ENCODE measurements around the gene BCAT1.

Gene BCAT1

GRCh38 chr12:24890048-24890803, 58.7 kb downstream of the BCAT1 start:
- Histone ChIP-seq H2BK12ac (ENCODE audit: low read length in 2 of 2) (no peak overlapping the region), H2BK120ac (ENCODE audit: low read depth, low read length) (no peak overlapping the region), H2AFZ (ENCODE audit: low read depth, low read length) (no peak overlapping the region), H4K8ac (ENCODE audit: low read length) (no peak overlapping the region), H4K91ac (ENCODE audit: low read length) (no peak overlapping the region), H2BK5ac (ENCODE audit: low read depth, low read length, poor library complexity, severe bottlenecking) (no peak overlapping the region), H3K9ac (ENCODE audit: low read length) (no peak overlapping the region), H3K79me1 (replicated peaks; ENCODE audit: low read length, poor library complexity, severe bottlenecking) (peaks cover 30% of the 10 kb centered on the region), H3K27ac (ENCODE audit: low read length, poor library complexity, severe bottlenecking) (no peak overlapping the region), H2BK15ac (ENCODE audit: low read depth, poor library complexity, severe bottlenecking) (no peak overlapping the region), H3K4me1 (ENCODE audit: control insufficient read depth, insufficient read depth, low read depth, low read length) (no peaks in the 10 kb centered on the region), H3K9me3 (ENCODE audit: control insufficient read depth, low read length) (no peaks in the 10 kb centered on the region), H3K14ac (ENCODE audit: low read length in 2 of 2) (no peak overlapping the region), H3K18ac (ENCODE audit: low read depth in 1 of 2, low read length in 2 of 2) (no peak overlapping the region), H3K4ac (ENCODE audit: low read depth in 1 of 2, low read length in 2 of 2) (no peak overlapping the region), H3K27me3 (ENCODE audit: control insufficient read depth in 1 of 2, insufficient read depth in 1 of 2, low read length in 2 of 2) (no peaks in the 10 kb centered on the region), H2AK5ac (ENCODE audit: low read length, severe bottlenecking) (no peak overlapping the region), H3K4me3 (ENCODE audit: insufficient read depth in 1 of 2, low read depth in 1 of 2, low read length in 2 of 2) (no peak overlapping the region), H3K4me2 (ENCODE audit: low read length, poor library complexity, severe bottlenecking) (no peak overlapping the region), H3K23ac (ENCODE audit: low read length in 2 of 2) (no peak overlapping the region), H3K36me3 (ENCODE audit: control insufficient read depth in 1 of 2, insufficient read depth in 2 of 2, low read depth in 1 of 2, low read length in 2 of 2) (peaks cover 4 to 16% of the 10 kb centered on the region in 2 experiments)
- WGBS: 97% methylated on average over 7 of the region's 7 CpGs
- no peak for DNase-seq

- Histone ChIP-seq H3K14ac (ENCODE audit: low read length in 2 of 2) (no peak overlapping the region), H3K4me1 (ENCODE audit: control insufficient read depth, insufficient read depth, low read depth, low read length) (no peaks in the 10 kb centered on the region), H3K36me3 (ENCODE audit: control insufficient read depth in 1 of 2, insufficient read depth in 2 of 2, low read depth in 1 of 2, low read length in 2 of 2) (peaks cover 4 to 16% of the 10 kb centered on the region in 2 experiments), H3K9ac (ENCODE audit: low read length) (no peak overlapping the region), H3K27ac (ENCODE audit: low read length, poor library complexity, severe bottlenecking) (no peak overlapping the region), H3K9me3 (ENCODE audit: control insufficient read depth, low read length) (no peaks in the 10 kb centered on the region), H2BK120ac (ENCODE audit: low read depth, low read length) (no peak overlapping the region), H2BK15ac (ENCODE audit: low read depth, poor library complexity, severe bottlenecking) (no peak overlapping the region), H3K27me3 (ENCODE audit: control insufficient read depth in 1 of 2, insufficient read depth in 1 of 2, low read length in 2 of 2) (no peaks in the 10 kb centered on the region), H2BK12ac (ENCODE audit: low read length in 2 of 2) (no peak overlapping the region), H4K8ac (ENCODE audit: low read length) (peak overlapping the region; percentile 4), H3K4me2 (ENCODE audit: low read length, poor library complexity, severe bottlenecking) (no peak overlapping the region), H3K23ac (ENCODE audit: low read length in 2 of 2) (no peak overlapping the region), H3K4ac (ENCODE audit: low read depth in 1 of 2, low read length in 2 of 2) (no peak overlapping the region), H2AFZ (ENCODE audit: low read depth, low read length) (no peak overlapping the region), H3K79me1 (replicated peaks; ENCODE audit: low read length, poor library complexity, severe bottlenecking) (peaks cover 28% of the 10 kb centered on the region), H2BK5ac (ENCODE audit: low read depth, low read length, poor library complexity, severe bottlenecking) (no peak overlapping the region), H3K18ac (ENCODE audit: low read depth in 1 of 2, low read length in 2 of 2) (no peak overlapping the region), H3K4me3 (ENCODE audit: insufficient read depth in 1 of 2, low read depth in 1 of 2, low read length in 2 of 2) (no peak overlapping the region), H2AK5ac (ENCODE audit: low read length, severe bottlenecking) (no peak overlapping the region), H4K91ac (ENCODE audit: low read length) (no peak overlapping the region)
- DNase-seq: no peak
- WGBS: 89% methylated on average over 1 of the region's 3 CpGs
These were observed 59.5 kb downstream of the BCAT1 start for GRCh38 chr12:24889411-24889810.

GRCh38 chr12:24888813-24889212, 60.1 kb downstream of the BCAT1 start:
- Histone ChIP-seq H3K4me2 (ENCODE audit: low read length, poor library complexity, severe bottlenecking) (no peak overlapping the region), H3K4me3 (ENCODE audit: insufficient read depth in 1 of 2, low read depth in 1 of 2, low read length in 2 of 2) (no peak overlapping the region), H2AFZ (ENCODE audit: low read depth, low read length) (no peak overlapping the region), H4K91ac (ENCODE audit: low read length) (no peak overlapping the region), H2BK120ac (ENCODE audit: low read depth, low read length) (no peak overlapping the region), H3K27ac (ENCODE audit: low read length, poor library complexity, severe bottlenecking) (no peak overlapping the region), H2BK15ac (ENCODE audit: low read depth, poor library complexity, severe bottlenecking) (no peak overlapping the region), H2BK5ac (ENCODE audit: low read depth, low read length, poor library complexity, severe bottlenecking) (peak overlapping the region; percentile 57), H2BK12ac (ENCODE audit: low read length in 2 of 2) (no peak overlapping the region), H3K9me3 (ENCODE audit: control insufficient read depth, low read length) (no peaks in the 10 kb centered on the region), H3K23ac (ENCODE audit: low read length in 2 of 2) (no peak overlapping the region), H3K79me1 (replicated peaks; ENCODE audit: low read length, poor library complexity, severe bottlenecking) (peaks cover 26% of the 10 kb centered on the region), H3K27me3 (ENCODE audit: control insufficient read depth in 1 of 2, insufficient read depth in 1 of 2, low read length in 2 of 2) (no peaks in the 10 kb centered on the region), H2AK5ac (ENCODE audit: low read length, severe bottlenecking) (no peak overlapping the region), H3K9ac (ENCODE audit: low read length) (no peak overlapping the region), H3K14ac (ENCODE audit: low read length in 2 of 2) (no peak overlapping the region), H4K8ac (ENCODE audit: low read length) (no peak overlapping the region), H3K4ac (ENCODE audit: low read depth in 1 of 2, low read length in 2 of 2) (no peak overlapping the region), H3K4me1 (ENCODE audit: control insufficient read depth, insufficient read depth, low read depth, low read length) (no peaks in the 10 kb centered on the region), H3K36me3 (ENCODE audit: control insufficient read depth in 1 of 2, insufficient read depth in 2 of 2, low read depth in 1 of 2, low read length in 2 of 2) (peaks cover 4 to 16% of the 10 kb centered on the region in 2 experiments), H3K18ac (ENCODE audit: low read depth in 1 of 2, low read length in 2 of 2) (no peak overlapping the region)
- DNase-seq: no peak
- 94% methylated on average over 5 of the region's 5 CpGs for WGBS

- H3K4me1 ChIP-seq (ENCODE audit: control insufficient read depth, insufficient read depth, low read depth, low read length): peaks cover 1% of the 10 kb centered on the region
- H2BK120ac ChIP-seq (ENCODE audit: low read depth, low read length): no peak overlapping the region
- no peak overlapping the region for H4K8ac ChIP-seq (ENCODE audit: low read length)
- no peak overlapping the region for H2BK5ac ChIP-seq (ENCODE audit: low read depth, low read length, poor library complexity, severe bottlenecking)
- H4K91ac ChIP-seq (ENCODE audit: low read length): no peak overlapping the region
- no CpG with 5 or more reads among the region's 3 CpGs for WGBS
- no peak overlapping the region for H3K4me3 ChIP-seq (ENCODE audit: insufficient read depth in 1 of 2, low read depth in 1 of 2, low read length in 2 of 2)
- no peak overlapping the region for H2BK15ac ChIP-seq (ENCODE audit: low read depth, poor library complexity, severe bottlenecking)
- no peak overlapping the region for H3K4me2 ChIP-seq (ENCODE audit: low read length, poor library complexity, severe bottlenecking)
- no peak overlapping the region for H2BK12ac ChIP-seq (ENCODE audit: low read length in 2 of 2)
- H3K36me3 ChIP-seq (ENCODE audit: control insufficient read depth in 1 of 2, insufficient read depth in 2 of 2, low read depth in 1 of 2, low read length in 2 of 2): peaks cover 0 to 17% of the 10 kb centered on the region in 2 experiments
- no peaks in the 10 kb centered on the region for H3K9me3 ChIP-seq (ENCODE audit: control insufficient read depth, low read length)
- no peaks in the 10 kb centered on the region for H3K27me3 ChIP-seq (ENCODE audit: control insufficient read depth in 1 of 2, insufficient read depth in 1 of 2, low read length in 2 of 2)
- H3K27ac ChIP-seq (ENCODE audit: low read length, poor library complexity, severe bottlenecking): no peak overlapping the region
- no peak overlapping the region for H2AFZ ChIP-seq (ENCODE audit: low read depth, low read length)
- no peak overlapping the region for H3K4ac ChIP-seq (ENCODE audit: low read depth in 1 of 2, low read length in 2 of 2)
- no peak overlapping the region for H3K14ac ChIP-seq (ENCODE audit: low read length in 2 of 2)
- no peak overlapping the region for H3K18ac ChIP-seq (ENCODE audit: low read depth in 1 of 2, low read length in 2 of 2)
- H3K23ac ChIP-seq (ENCODE audit: low read length in 2 of 2): no peak overlapping the region
- H2AK5ac ChIP-seq (ENCODE audit: low read length, severe bottlenecking): no peak overlapping the region
- H3K79me1 ChIP-seq (replicated peaks; ENCODE audit: low read length, poor library complexity, severe bottlenecking): peaks cover 15% of the 10 kb centered on the region
- H3K9ac ChIP-seq (ENCODE audit: low read length): no peak overlapping the region
- DNase-seq: no peak
These were observed 64.0 kb downstream of the BCAT1 start for GRCh38 chr12:24884911-24885310.

Measured in mesenchymal stem cell (in vitro differentiated cells and primary cell).